ENCODE data around the gene SNX25. TPM values are rescaled to one million over a fixed set of nuclear protein-coding genes. Genes with fewer than 3 reads are reported as not detected.

SNX25 gene
- total and polyA plus RNA-seq, 2 of the 13 experiments (the other 11 are each of a cell fraction or from before 2014, with no cell fraction given): 23.4 to 23.5 TPM

DNA sequence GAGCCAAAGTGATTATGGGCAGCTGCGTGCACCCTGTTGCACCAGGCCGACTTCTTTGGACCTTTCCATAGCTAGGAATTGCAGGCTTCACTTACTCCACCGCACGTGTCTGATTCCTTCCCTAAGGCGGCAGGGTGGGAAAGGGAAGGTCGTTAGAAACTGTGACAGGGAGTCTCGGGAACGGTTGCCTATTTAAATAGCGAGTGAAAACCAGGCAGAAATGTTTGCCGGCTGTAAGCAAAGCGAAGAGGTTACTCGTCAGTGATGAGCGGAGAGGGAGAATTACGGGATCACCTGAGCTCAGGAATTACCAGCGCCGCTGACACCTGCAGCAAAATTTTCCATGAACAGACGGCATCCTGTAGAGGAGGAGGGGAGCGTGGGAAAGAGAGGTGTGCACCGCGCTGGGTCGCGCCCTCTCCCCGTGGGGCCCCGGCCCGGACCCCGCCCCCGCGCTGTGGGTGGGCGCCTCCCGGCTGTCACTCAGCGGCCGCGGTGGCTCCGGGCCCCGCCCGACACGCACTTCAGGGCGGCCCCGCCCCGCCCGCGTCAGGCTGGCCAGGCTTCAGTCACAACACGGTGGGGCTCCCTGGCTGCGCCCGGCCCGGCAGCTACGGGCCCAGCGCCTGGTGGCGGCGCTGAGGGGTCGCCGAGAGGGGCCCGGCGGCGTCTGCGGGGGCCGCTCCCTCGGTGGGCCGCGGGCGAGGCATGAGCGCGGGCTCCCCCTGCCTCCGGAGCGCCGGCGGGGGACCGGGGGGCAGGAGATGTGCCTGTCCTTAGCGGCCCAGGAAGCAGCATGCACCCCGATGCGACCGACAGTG, at the start of gene SNX25 (continued):
- TF ChIP-seq, protein P1, sequence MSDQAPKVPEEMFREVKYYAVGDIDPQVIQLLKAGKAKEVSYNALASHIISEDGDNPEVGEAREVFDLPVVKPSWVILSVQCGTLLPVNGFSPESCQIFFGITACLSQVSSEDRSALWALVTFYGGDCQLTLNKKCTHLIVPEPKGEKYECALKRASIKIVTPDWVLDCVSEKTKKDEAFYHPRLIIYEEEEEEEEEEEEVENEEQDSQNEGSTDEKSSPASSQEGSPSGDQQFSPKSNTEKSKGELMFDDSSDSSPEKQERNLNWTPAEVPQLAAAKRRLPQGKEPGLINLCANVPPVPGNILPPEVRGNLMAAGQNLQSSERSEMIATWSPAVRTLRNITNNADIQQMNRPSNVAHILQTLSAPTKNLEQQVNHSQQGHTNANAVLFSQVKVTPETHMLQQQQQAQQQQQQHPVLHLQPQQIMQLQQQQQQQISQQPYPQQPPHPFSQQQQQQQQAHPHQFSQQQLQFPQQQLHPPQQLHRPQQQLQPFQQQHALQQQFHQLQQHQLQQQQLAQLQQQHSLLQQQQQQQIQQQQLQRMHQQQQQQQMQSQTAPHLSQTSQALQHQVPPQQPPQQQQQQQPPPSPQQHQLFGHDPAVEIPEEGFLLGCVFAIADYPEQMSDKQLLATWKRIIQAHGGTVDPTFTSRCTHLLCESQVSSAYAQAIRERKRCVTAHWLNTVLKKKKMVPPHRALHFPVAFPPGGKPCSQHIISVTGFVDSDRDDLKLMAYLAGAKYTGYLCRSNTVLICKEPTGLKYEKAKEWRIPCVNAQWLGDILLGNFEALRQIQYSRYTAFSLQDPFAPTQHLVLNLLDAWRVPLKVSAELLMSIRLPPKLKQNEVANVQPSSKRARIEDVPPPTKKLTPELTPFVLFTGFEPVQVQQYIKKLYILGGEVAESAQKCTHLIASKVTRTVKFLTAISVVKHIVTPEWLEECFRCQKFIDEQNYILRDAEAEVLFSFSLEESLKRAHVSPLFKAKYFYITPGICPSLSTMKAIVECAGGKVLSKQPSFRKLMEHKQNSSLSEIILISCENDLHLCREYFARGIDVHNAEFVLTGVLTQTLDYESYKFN (CRISPR knock-in tag; conservative IDR thresholded peaks at IDR 0.05): 0 out of 2 replicates have a peak, but pooled peaks have one; percentile 28
- TF ChIP-seq SMAD9 (CRISPR knock-in tag; IDR thresholded peaks at IDR 0.05) (no peak), FOSL2 (CRISPR knock-in tag; IDR thresholded peaks at IDR 0.05) (peak; percentile 21; the same call in 1 of the 2 replicates), ZNF446 (CRISPR knock-in tag; IDR thresholded peaks at IDR 0.05) (0 out of 2 replicates have a peak, but pooled peaks have one; percentile 47), REL (CRISPR knock-in tag; conservative IDR thresholded peaks at IDR 0.05) (no peak), YEATS4 (CRISPR knock-in tag; IDR thresholded peaks at IDR 0.05; ENCODE audit: borderline replicate concordance) (peak; percentile 38; the same call in 1 of the 2 replicates), ZMYM3 (CRISPR knock-in tag; IDR thresholded peaks at IDR 0.05) (0 out of 2 replicates have a peak, but pooled peaks have one; percentile 25), RORA (CRISPR knock-in tag; IDR thresholded peaks at IDR 0.05) (no peak), GATAD2A (CRISPR knock-in tag; IDR thresholded peaks at IDR 0.05) (peak; percentile 61), ZSCAN9 (CRISPR knock-in tag; IDR thresholded peaks at IDR 0.05; ENCODE audit: borderline replicate concordance) (no peak), HHEX (CRISPR knock-in tag; IDR thresholded peaks at IDR 0.05) (no peak), ZEB1 (IDR thresholded peaks at IDR 0.05; ENCODE audit: insufficient replicate concordance, low read depth) (peak; percentile 82), ZNF615 (CRISPR knock-in tag; IDR thresholded peaks at IDR 0.05; ENCODE audit: borderline replicate concordance) (no peak), CREB1 (IDR thresholded peaks at IDR 0.05) (peak; percentile 36; the same call in 1 of the 2 replicates), CREB1 (CRISPR knock-in tag; IDR thresholded peaks at IDR 0.05) (no peak), HNRNPLL (IDR thresholded peaks at IDR 0.05; ENCODE audit: low read depth, low read length, poor library complexity, severe bottlenecking) (peak; percentile 61), RXRB (CRISPR knock-in tag; IDR thresholded peaks at IDR 0.05; ENCODE audit: borderline replicate concordance) (0 out of 2 replicates have a peak, but pooled peaks have one; percentile 46)
- TF ChIP-seq, protein P2, sequence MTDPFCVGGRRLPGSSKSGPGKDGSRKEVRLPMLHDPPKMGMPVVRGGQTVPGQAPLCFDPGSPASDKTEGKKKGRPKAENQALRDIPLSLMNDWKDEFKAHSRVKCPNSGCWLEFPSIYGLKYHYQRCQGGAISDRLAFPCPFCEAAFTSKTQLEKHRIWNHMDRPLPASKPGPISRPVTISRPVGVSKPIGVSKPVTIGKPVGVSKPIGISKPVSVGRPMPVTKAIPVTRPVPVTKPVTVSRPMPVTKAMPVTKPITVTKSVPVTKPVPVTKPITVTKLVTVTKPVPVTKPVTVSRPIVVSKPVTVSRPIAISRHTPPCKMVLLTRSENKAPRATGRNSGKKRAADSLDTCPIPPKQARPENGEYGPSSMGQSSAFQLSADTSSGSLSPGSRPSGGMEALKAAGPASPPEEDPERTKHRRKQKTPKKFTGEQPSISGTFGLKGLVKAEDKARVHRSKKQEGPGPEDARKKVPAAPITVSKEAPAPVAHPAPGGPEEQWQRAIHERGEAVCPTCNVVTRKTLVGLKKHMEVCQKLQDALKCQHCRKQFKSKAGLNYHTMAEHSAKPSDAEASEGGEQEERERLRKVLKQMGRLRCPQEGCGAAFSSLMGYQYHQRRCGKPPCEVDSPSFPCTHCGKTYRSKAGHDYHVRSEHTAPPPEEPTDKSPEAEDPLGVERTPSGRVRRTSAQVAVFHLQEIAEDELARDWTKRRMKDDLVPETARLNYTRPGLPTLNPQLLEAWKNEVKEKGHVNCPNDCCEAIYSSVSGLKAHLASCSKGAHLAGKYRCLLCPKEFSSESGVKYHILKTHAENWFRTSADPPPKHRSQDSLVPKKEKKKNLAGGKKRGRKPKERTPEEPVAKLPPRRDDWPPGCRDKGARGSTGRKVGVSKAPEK (CRISPR knock-in tag; IDR thresholded peaks at IDR 0.05; ENCODE audit: borderline replicate concordance): 0 out of 2 replicates have a peak, but pooled peaks have one; percentile 83
- TF ChIP-seq, protein P3, sequence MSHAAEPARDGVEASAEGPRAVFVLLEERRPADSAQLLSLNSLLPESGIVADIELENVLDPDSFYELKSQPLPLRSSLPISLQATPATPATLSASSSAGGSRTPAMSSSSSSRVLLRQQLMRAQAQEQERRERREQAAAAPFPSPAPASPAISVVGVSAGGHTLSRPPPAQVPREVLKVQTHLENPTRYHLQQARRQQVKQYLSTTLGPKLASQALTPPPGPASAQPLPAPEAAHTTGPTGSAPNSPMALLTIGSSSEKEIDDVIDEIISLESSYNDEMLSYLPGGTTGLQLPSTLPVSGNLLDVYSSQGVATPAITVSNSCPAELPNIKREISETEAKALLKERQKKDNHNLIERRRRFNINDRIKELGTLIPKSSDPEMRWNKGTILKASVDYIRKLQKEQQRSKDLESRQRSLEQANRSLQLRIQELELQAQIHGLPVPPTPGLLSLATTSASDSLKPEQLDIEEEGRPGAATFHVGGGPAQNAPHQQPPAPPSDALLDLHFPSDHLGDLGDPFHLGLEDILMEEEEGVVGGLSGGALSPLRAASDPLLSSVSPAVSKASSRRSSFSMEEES (CRISPR knock-in tag; IDR thresholded peaks at IDR 0.05): no peak; the same call in 1 of the 2 replicates
